H1 (cell line): Measurements from ENCODE around the gene PRRT4. TPM values are rescaled to one million over a fixed set of nuclear protein-coding genes. Genes with fewer than 3 reads are reported as not detected.

Experiments used
- CTCF ChIA-PET: fragments of 300-600 bp; sonication (Branson Sonifier 250); formaldehyde crosslinking; loops from one replicate; lab custom pipeline; 2021; ENCODE audit not compliant: partially characterized antibody; lab: Charles Lee
- POLR2A ChIA-PET: fragments of 300-600 bp; sonication (Branson Sonifier 250); formaldehyde crosslinking; loops from one replicate; lab custom pipeline; 2021; ENCODE audit warnings: inconsistent platforms; ENCODE audit not compliant: partially characterized antibody; lab: Charles Lee
- DNase-seq, 2 experiments: peaks; one replicate each; pipeline versions ENCODE4 v3.0.0 to v3.0.0-alpha.2; 2010 to 2022; ENCODE audit warnings: low spot score in 2 of 2, low read depth in 1 of 2, mixed read lengths in 1 of 2
- FAIRE-seq: peaks from 2 replicates; lab custom pipeline; 2011; peaks lifted over from hg19 to GRCh38; lab: Jason Lieb, UNC
- H2AFZ ChIP-seq: 2 replicates; pipeline ENCODE4 v1.8.1; 2012; ENCODE audit warnings: low read length, inconsistent platforms
- H2AK5ac ChIP-seq: 2 replicates; pipeline ENCODE4 v1.6.1; 2013; ENCODE audit warnings: low read depth, low read length
- H2BK120ac ChIP-seq: replicated peaks from 2 replicates; pipeline ENCODE3; 2013; ENCODE audit warnings: low read depth, low read length, inconsistent platforms
- H2BK12ac ChIP-seq: 2 replicates; pipeline ENCODE4 v1.6.1; 2013; ENCODE audit warnings: low read depth, low read length
- H2BK15ac ChIP-seq: 2 replicates; pipeline ENCODE4 v1.6.1; 2013; ENCODE audit warnings: low read length
- H2BK20ac ChIP-seq: 2 replicates; pipeline ENCODE4 v1.6.1; 2013; ENCODE audit warnings: low read length
- H2BK5ac ChIP-seq: 2 replicates; pipeline ENCODE4 v1.6.1; 2013; ENCODE audit warnings: low read depth, low read length
- H3K14ac ChIP-seq: 2 replicates; pipeline ENCODE4 v1.6.1; 2013; ENCODE audit warnings: inconsistent platforms; ENCODE audit not compliant: insufficient read length
- H3K18ac ChIP-seq: 2 replicates; pipeline ENCODE4 v1.6.1; 2013; ENCODE audit warnings: low read length; ENCODE audit errors: extremely low read depth
- H3K23ac ChIP-seq: 2 replicates; pipeline ENCODE4 v1.6.1; 2013; ENCODE audit warnings: inconsistent platforms; ENCODE audit not compliant: insufficient read length
- H3K23me2 ChIP-seq: 2 replicates; pipeline ENCODE4 v1.6.1; 2013; ENCODE audit warnings: low read depth, low read length
- H3K27ac ChIP-seq: 2 replicates; pipeline ENCODE4 v1.6.1; 2011; ENCODE audit warnings: low read depth, low read length, inconsistent platforms
- H3K27me3 ChIP-seq, 4 experiments: replicated peaks in 1 of 4; 1 replicate in 1 of 4; 2 replicates in 3 of 4; pipeline versions ENCODE4 v1.6.1 to v1.8.1; 2011 to 2013; ENCODE audit warnings: low read length in 3 of 4, mild to moderate bottlenecking in 3 of 4, inconsistent platforms in 2 of 4, mixed read lengths in 2 of 4, moderate library complexity in 1 of 4; ENCODE audit not compliant: control insufficient read depth in 3 of 4, insufficient read depth in 3 of 4; ENCODE audit errors: extremely low read depth in 1 of 4
- H3K36me3 ChIP-seq, 4 experiments: 2 replicates each; pipeline versions ENCODE4 v1.6.1 to v1.8.1; 2011 to 2013; ENCODE audit warnings: mild to moderate bottlenecking in 4 of 4, low read length in 3 of 4, moderate library complexity in 2 of 4, control low read depth in 1 of 4, inconsistent platforms in 1 of 4; ENCODE audit not compliant: insufficient read depth in 4 of 4, control insufficient read depth in 2 of 4
- H3K4ac ChIP-seq: replicated peaks from 2 replicates; pipeline ENCODE3; 2013; ENCODE audit warnings: low read length, low read depth, mixed read lengths, inconsistent platforms; ENCODE audit not compliant: insufficient read length
- H3K4me1 ChIP-seq, 4 experiments: replicated peaks in 1 of 4; 1 replicate in 1 of 4; 2 replicates in 3 of 4; pipeline versions ENCODE4 v1.6.1 to v1.8.1; 2011 to 2013; ENCODE audit warnings: low read length in 3 of 4, inconsistent platforms in 2 of 4, mixed read lengths in 1 of 4; ENCODE audit not compliant: insufficient read depth in 4 of 4, control insufficient read depth in 3 of 4
- H3K4me2 ChIP-seq, 2 experiments: 2 replicates each; pipeline versions ENCODE4 v1.6.1 to v1.8.1; 2011 to 2013; ENCODE audit warnings: low read depth in 2 of 2, low read length in 2 of 2, control low read depth in 1 of 2, inconsistent platforms in 1 of 2, mild to moderate bottlenecking in 1 of 2; ENCODE audit not compliant: insufficient read depth in 1 of 2
- H3K4me3 ChIP-seq, 4 experiments: fragments of 200-600, 300-600 bp in 1 of 4; sonication (generic), shearing (Covaris generic), sonication (Bioruptor Twin) in 1 of 4; 2 replicates each; pipeline versions ENCODE4 v1.5.1 to v1.8.1; 2011 to 2016; ENCODE audit warnings: low read length in 4 of 4, low read depth in 3 of 4, control low read depth in 2 of 4, inconsistent platforms in 2 of 4, mild to moderate bottlenecking in 2 of 4, mixed read lengths in 1 of 4, moderate library complexity in 1 of 4; ENCODE audit not compliant: insufficient read depth in 2 of 4; ENCODE audit errors: extremely low read depth in 1 of 4
- H3K56ac ChIP-seq: replicated peaks from 2 replicates; pipeline ENCODE3; 2013; ENCODE audit warnings: low read depth, mild to moderate bottlenecking, mixed read lengths, low read length, inconsistent platforms; ENCODE audit not compliant: insufficient read length
- H3K79me1 ChIP-seq: 2 replicates; pipeline ENCODE4 v1.6.1; 2013; ENCODE audit warnings: low read depth, low read length, control low read depth
- H3K79me2 ChIP-seq, 2 experiments: 2 replicates each; pipeline versions ENCODE4 v1.6.1 to v1.8.1; 2012 to 2013; ENCODE audit warnings: low read length in 2 of 2, mild to moderate bottlenecking in 2 of 2, inconsistent platforms in 1 of 2; ENCODE audit not compliant: insufficient read depth in 2 of 2, control insufficient read depth in 1 of 2
- H3K9ac ChIP-seq, 4 experiments: replicated peaks in 1 of 4; 1 replicate in 1 of 4; 2 replicates in 3 of 4; pipeline versions ENCODE4 v1.6.1 to v1.8.1; 2011 to 2013; ENCODE audit warnings: low read depth in 3 of 4, low read length in 3 of 4, control low read depth in 2 of 4, mild to moderate bottlenecking in 2 of 4, moderate library complexity in 2 of 4, inconsistent platforms in 1 of 4; ENCODE audit errors: extremely low read depth in 1 of 4
- H3K9me3 ChIP-seq, 2 experiments: 2 replicates each; pipeline versions ENCODE4 v1.6.1 to v1.8.1; 2012 to 2013; ENCODE audit warnings: mild to moderate bottlenecking in 2 of 2, moderate library complexity in 2 of 2, control low read depth in 1 of 2, inconsistent platforms in 1 of 2, low read depth in 1 of 2, low read length in 1 of 2, mixed read lengths in 1 of 2; ENCODE audit not compliant: insufficient read depth in 2 of 2
- H4K20me1 ChIP-seq, 2 experiments: replicated peaks in 1 of 2; 2 replicates each; pipeline versions ENCODE3 to v1.8.1; 2011 to 2013; ENCODE audit warnings: inconsistent platforms in 2 of 2, low read length in 2 of 2, mild to moderate bottlenecking in 1 of 2; ENCODE audit not compliant: insufficient read depth in 2 of 2, control insufficient read depth in 1 of 2
- H4K5ac ChIP-seq: 2 replicates; pipeline ENCODE4 v1.6.1; 2013; ENCODE audit warnings: low read length, low read depth, mixed read lengths, inconsistent platforms; ENCODE audit not compliant: insufficient read length
- H4K8ac ChIP-seq: 2 replicates; pipeline ENCODE4 v1.8.0; 2013; ENCODE audit warnings: mild to moderate bottlenecking, moderate library complexity, low read length, inconsistent platforms; ENCODE audit not compliant: insufficient read depth; ENCODE audit errors: extremely low read depth
- H4K91ac ChIP-seq: replicated peaks from 2 replicates; pipeline ENCODE3; 2013; ENCODE audit warnings: low read length, mixed read lengths, inconsistent platforms; ENCODE audit not compliant: insufficient read length
- KDM5A ChIP-seq: fragments of 200-600 bp; IDR thresholded peaks from 2 replicates; pipeline ENCODE4 v1.7.1; 2012; ENCODE audit warnings: mild to moderate bottlenecking, low read length, inconsistent platforms, mixed read lengths
- TCF12 ChIP-seq: IDR thresholded peaks from 2 replicates; pipeline ENCODE4 v1.6.1; 2011; ENCODE audit warnings: low read depth, mild to moderate bottlenecking, low read length
- WGBS, 2 experiments: shearing (Covaris generic) in 1 of 2; methylation state at CpG; one replicate each; pipeline versions ENCODE4 v1.1.6 to v1.1.7; 2013 to 2015; ENCODE audit warnings: low lambda C conversion rate in 2 of 2, mixed read lengths in 2 of 2, inconsistent platforms in 1 of 2, low coverage in 1 of 2, missing lambda C conversion rate in 1 of 2; ENCODE audit not compliant: insufficient replicate concordance in 2 of 2, insufficient coverage in 1 of 2, insufficient read length in 1 of 2; ENCODE audit errors: extremely low coverage in 1 of 2, missing lambda C conversion rate in 1 of 2; 5-methylcytosine and 5-hydroxymethylcytosine counted together
- polyA plus RNA-seq, 7 experiments: library from polyadenylated mRNA; depleted of rRNA in 3 of 7; stranded (reverse) in 5 of 7; unstranded in 2 of 7; fragments of >200 nt in 5 of 7; fragments of 200-250 nt in 2 of 7; gene quantifications; 1 replicate in 5 of 7; 2 replicates in 1 of 7; 4 replicates in 1 of 7; pipeline versions ENCODE4 v1.2.1 to v1.2.3, GENCODE V29; 2011 to 2013; ENCODE audit warnings: missing spikeins in 2 of 7, mixed read lengths in 2 of 7
- total RNA-seq: library from RNA; stranded (reverse); fragmentation: NEBNext Ultra II Directional; extraction: Animal tissue kit (Norgen Biotek cat#: 25700); gene quantifications from 2 replicates; pipeline ENCODE4 v1.2.1, GENCODE V29; 2021

Gene PRRT4
- total and polyA plus RNA-seq, 2 of the 8 experiments (the other 6 are each of a cell fraction or from before 2014, with no cell fraction given) = 0.34 to 1.0 TPM

- Histone ChIP-seq H3K36me3 (no peaks in the 10 kb centered on the region), H3K4me3 (no peak overlapping the region), H3K23me2 (no peaks in the 10 kb centered on the region; the same call in 1 of the 2 replicates), H2BK5ac (no peak overlapping the region), H3K9ac (no peak overlapping the region), H3K79me1 (no peaks in the 10 kb centered on the region), H4K8ac (no peak overlapping the region), H3K18ac (no peak overlapping the region), H3K23ac (no peak overlapping the region), H3K56ac (no peak overlapping the region), H3K4me1 (peaks cover 0 to 18% (median 15%) of the 10 kb centered on the region in 4 experiments; a peak in 6 of 7 replicates), H3K27me3 (peaks cover 0 to 6% (median 0%) of the 10 kb centered on the region in 4 experiments; a peak in 2 of 7 replicates), H2BK15ac (no peak overlapping the region), H4K91ac (no peak overlapping the region), H3K4ac (no peak overlapping the region), H4K5ac (no peak overlapping the region), H2AK5ac (no peak overlapping the region), H2AFZ (no peak overlapping the region), H3K79me2 (no peaks in the 10 kb centered on the region), H3K27ac (no peak overlapping the region), H2BK12ac (no peak overlapping the region), H2BK20ac (no peak overlapping the region), H4K20me1 (no peaks in the 10 kb centered on the region), H2BK120ac (no peak overlapping the region), H3K9me3 (no peaks in the 10 kb centered on the region), H3K14ac (no peak overlapping the region), H3K4me2 (no peak overlapping the region)
- WGBS, 2 experiments = 82% methylated on average over 7 of the region's 7 CpGs; no CpG with 5 or more reads in 1 of the 2 experiments
- ChIA-PET POLR2A (interaction anchor here (0.8 kb wide), 1 partner anchor 33 kb away, joined by 4 read pairs; no protein-coding TSS in a partner anchor), CTCF (interaction anchor here (0.6 to 18.9 kb wide), 8 partner anchors 8 to 41 kb away, joined by 3 to 345 read pairs (median 88); partner anchors contain the start of genes PRRT4 and RBM28)
- FAIRE-seq (no peak), DNase-seq (no peak)
- no peak for TF ChIP-seq TCF12
- no peak for TF ChIP-seq KDM5A
These were observed 23.2 kb upstream of the PRRT4 start for GRCh38 chr7:128384726-128385125.
